Testis (tissue), 2 donors: Measurements from ENCODE around the gene CGB5.

Experiments used
- POLR2A ChIP-seq: fragments of 450-650 bp; IDR thresholded peaks from one replicate; pipeline ENCODE4 v1.6.1; 2017; ENCODE audit warnings: antibody characterized with exemption, mild to moderate bottlenecking, moderate library complexity
- TF ChIP-seq, protein P1 (sequence below), 3 experiments: fragments of 450-650 bp in 2 of 3; fragments of 200-600 bp in 1 of 3; sonication (generic) in 1 of 3; IDR thresholded peaks; one replicate each; pipeline ENCODE4 v1.5.1; 2016 to 2019; ENCODE audit warnings: antibody characterized with exemption in 3 of 3, mild to moderate bottlenecking in 2 of 3, moderate library complexity in 1 of 3

DNA sequence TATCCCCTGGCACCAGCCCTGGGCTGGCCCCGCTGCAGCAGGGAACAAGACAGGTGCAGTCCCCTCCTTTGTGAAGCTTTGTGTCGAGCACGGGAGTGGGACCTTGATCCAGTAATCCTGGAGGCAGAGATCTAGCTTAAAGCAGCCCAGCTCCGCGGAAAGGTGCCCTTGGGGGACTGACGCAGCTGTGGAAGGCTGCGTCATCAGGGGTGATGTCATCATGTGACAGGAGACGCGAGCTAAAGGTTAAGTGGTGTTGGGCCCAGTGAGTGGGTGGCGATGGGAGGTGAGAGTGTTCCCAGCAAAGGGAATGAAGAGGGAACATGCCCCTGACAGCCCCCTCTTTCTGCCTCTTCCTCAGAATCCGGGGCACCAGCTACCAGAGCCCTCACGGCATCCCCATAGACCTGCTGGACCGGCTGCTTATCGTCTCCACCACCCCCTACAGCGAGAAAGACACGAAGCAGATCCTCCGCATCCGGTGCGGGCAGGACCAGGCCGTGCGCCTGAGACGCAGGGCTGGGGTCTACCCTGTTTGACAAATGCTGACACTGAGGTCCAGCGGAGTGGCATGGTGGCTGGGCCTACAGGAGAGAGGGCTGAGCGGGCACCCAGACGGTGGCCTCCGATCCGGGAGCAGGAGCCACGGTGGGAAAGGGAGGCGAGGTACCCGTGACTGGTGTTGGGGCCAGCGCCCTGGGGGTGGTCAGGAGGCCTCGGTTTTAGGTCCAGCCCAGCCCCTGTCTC, 29.4 kb upstream of the CGB5 start:
- TF ChIP-seq, protein P1, sequence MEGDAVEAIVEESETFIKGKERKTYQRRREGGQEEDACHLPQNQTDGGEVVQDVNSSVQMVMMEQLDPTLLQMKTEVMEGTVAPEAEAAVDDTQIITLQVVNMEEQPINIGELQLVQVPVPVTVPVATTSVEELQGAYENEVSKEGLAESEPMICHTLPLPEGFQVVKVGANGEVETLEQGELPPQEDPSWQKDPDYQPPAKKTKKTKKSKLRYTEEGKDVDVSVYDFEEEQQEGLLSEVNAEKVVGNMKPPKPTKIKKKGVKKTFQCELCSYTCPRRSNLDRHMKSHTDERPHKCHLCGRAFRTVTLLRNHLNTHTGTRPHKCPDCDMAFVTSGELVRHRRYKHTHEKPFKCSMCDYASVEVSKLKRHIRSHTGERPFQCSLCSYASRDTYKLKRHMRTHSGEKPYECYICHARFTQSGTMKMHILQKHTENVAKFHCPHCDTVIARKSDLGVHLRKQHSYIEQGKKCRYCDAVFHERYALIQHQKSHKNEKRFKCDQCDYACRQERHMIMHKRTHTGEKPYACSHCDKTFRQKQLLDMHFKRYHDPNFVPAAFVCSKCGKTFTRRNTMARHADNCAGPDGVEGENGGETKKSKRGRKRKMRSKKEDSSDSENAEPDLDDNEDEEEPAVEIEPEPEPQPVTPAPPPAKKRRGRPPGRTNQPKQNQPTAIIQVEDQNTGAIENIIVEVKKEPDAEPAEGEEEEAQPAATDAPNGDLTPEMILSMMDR (IDR thresholded peaks at IDR 0.05), result no peak
- TF ChIP-seq POLR2A, result no peak
